GM06990 (cell line): Measurements from ENCODE around the gene APCDD1L.
"Not testable (repeated sequence)": the region's sequence is repeated elsewhere in the genome, so short reads cannot be mapped to it uniquely, and the experiment has no call there.

Experiments used
- DNase-seq: peaks from one replicate; pipeline ENCODE4 v3.0.0-alpha.2; 2011; ENCODE audit not compliant: insufficient read length; ENCODE audit errors: extremely low read depth
- H3K27me3 ChIP-seq: replicated peaks from 2 replicates; pipeline ENCODE4 v1.6.0; 2011; ENCODE audit warnings: low read length; ENCODE audit not compliant: control insufficient read depth, insufficient read depth
- H3K36me3 ChIP-seq: 2 replicates; pipeline ENCODE4 v1.5.1; 2011; ENCODE audit warnings: low read length; ENCODE audit not compliant: control insufficient read depth, insufficient read depth
- H3K4me3 ChIP-seq: replicated peaks from 2 replicates; pipeline ENCODE4 v1.5.1; 2011; ENCODE audit warnings: low read depth, mild to moderate bottlenecking, control low read depth, low read length
- CTCF ChIP-seq: IDR thresholded peaks from 2 replicates; pipeline ENCODE4 v1.5.1; 2011; ENCODE audit warnings: low read length, control low read depth, mild to moderate bottlenecking, inconsistent platforms; ENCODE audit not compliant: insufficient read depth, poor library complexity, severe bottlenecking

The APCDD1L gene

GRCh38 chr20:58418949-58419748 is 96.0 kb downstream of the APCDD1L start:
- no peak overlapping the region for H3K4me3 ChIP-seq
- H3K36me3 ChIP-seq, result peaks cover 2% of the 10 kb centered on the region
- TF ChIP-seq CTCF, result no peak
- no peaks in the 10 kb centered on the region for H3K27me3 ChIP-seq
- no peak for DNase-seq

GRCh38 chr20:58417438-58417837 is 97.8 kb downstream of the APCDD1L start:
- no peak overlapping the region for H3K4me3 ChIP-seq
- no peaks in the 10 kb centered on the region for H3K27me3 ChIP-seq
- no peak for DNase-seq
- no peak for TF ChIP-seq CTCF
- H3K36me3 ChIP-seq, result peaks cover 2% of the 10 kb centered on the region

- peaks cover 2% of the 10 kb centered on the region for H3K36me3 ChIP-seq
- DNase-seq, result no peak
- H3K4me3 ChIP-seq, result no peak overlapping the region
- TF ChIP-seq CTCF, result no peak
- H3K27me3 ChIP-seq, result no peaks in the 10 kb centered on the region
These were observed 98.4 kb downstream of the APCDD1L start for GRCh38 chr20:58416835-58417234.

- H3K4me3 ChIP-seq, result no peak overlapping the region
- TF ChIP-seq CTCF, result no peak
These were observed 99.1 kb downstream of the APCDD1L start for GRCh38 chr20:58416057-58416456.

GRCh38 chr20:58414786-58415185 is 100.4 kb downstream of the APCDD1L start:
- H3K4me3 ChIP-seq, H3K27me3 ChIP-seq, H3K36me3 ChIP-seq, DNase-seq: not testable (repeated sequence)

More at GRCh38 chr20:58416057-58416456, 99.1 kb downstream of the APCDD1L start:
- no peaks in the 10 kb centered on the region for H3K27me3 ChIP-seq
- no peak for DNase-seq
- no peaks in the 10 kb centered on the region; the same call in 1 of the 2 replicates for H3K36me3 ChIP-seq

- H3K4me3 ChIP-seq, H3K36me3 ChIP-seq, H3K27me3 ChIP-seq, DNase-seq: not testable (repeated sequence)
These were observed 101.0 kb downstream of the APCDD1L start for GRCh38 chr20:58414216-58414615.
